Motor neuron (in vitro differentiated cells): ENCODE results near the gene ADGRF4. TPM values are rescaled to one million over a fixed set of nuclear protein-coding genes. Genes with fewer than 3 reads are reported as not detected.
"Not testable (repeated sequence)": the region's sequence is repeated elsewhere in the genome, so short reads cannot be mapped to it uniquely, and the experiment has no call there.

Experiments
- ATAC-seq, 8 experiments: fragments of 200-7000 bp; cut with Tn5 transposase; replicated peaks in 6 of 8; 2 replicates each; pipeline ENCODE4 v1.8.0; 2021; ENCODE audit warnings: mild to moderate bottlenecking in 8 of 8, moderate library complexity in 8 of 8
- H3K27ac ChIP-seq, 2 donors: fragments of 250-450 bp; sonication (Bioruptor Pico); 2 replicates each; pipeline ENCODE4 v1.9.0; 2021; ENCODE audit warnings: antibody characterized with exemption in 2 of 2, mild to moderate bottlenecking in 2 of 2, moderate library complexity in 1 of 2
- H3K4me1 ChIP-seq, 2 donors: fragments of 250-450 bp; sonication (Bioruptor Pico); replicated peaks in 1 of 2; 2 replicates each; pipeline ENCODE4 v1.6.1; 2021; ENCODE audit warnings: antibody characterized with exemption in 2 of 2, mild to moderate bottlenecking in 2 of 2, moderate library complexity in 1 of 2
- H3K4me3 ChIP-seq, 5 donors: fragments of 250-450 bp; sonication (Bioruptor Pico); 2 replicates each; pipeline ENCODE4 v1.9.0; 2021; ENCODE audit warnings: antibody characterized with exemption in 5 of 5, mild to moderate bottlenecking in 5 of 5, moderate library complexity in 4 of 5
- WGBS, 10 experiments: fragments of 450-650 bp; shearing (Covaris generic); methylation state at CpG; one replicate each; pipeline ENCODE4 v1.0.0; 2022; 5-methylcytosine and 5-hydroxymethylcytosine counted together
- in situ Hi-C, 9 experiments: fragments of 400-800 bp; cut with MboI; loops; one replicate each; pipeline ENCODE4 v1.15.0; 2021; ENCODE audit warnings: low sequenced_read_pairs in 9 of 9, low pct_unique_long_range_greater_than_20kb in 2 of 9; ENCODE audit not compliant: unreplicated experiment in 9 of 9
- total RNA-seq, 8 experiments: library from RNA; unstranded; fragments of 300-600 nt; gene quantifications; 2 replicates each; pipeline versions ENCODE4 v1.2.3 to v1.2.4, GENCODE V29; 2022

The ADGRF4 gene
- total RNA-seq, 8 experiments from 2014 or later, result 0.08 to 0.36 (median 0.19) TPM; not detected in 5

DNA sequence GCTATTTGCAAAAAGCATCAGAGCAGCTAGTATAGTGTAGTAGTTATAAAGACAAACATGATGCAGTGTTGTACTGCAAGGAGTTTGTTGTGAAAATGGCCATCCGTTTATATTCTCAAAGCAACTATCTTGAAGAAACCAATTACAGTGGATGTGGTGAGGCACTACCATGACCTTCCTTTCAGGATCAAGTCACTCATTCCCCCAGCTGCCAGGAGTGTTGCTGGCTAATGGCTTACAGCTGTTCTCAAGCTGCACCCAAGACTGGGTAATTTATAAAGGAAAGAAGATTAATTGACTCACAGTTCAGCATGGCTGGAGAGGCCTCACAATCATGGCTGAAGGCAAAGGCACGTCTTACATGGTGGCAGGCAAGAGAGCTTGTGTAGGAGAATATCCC lies 29.0 kb downstream of the ADGRF4 start:
- in situ Hi-C loops, result loop anchor here in 1 of 9 experiments (10.0 kb wide), 1 partner anchor 93 kb away; no protein-coding TSS in a partner anchor
- H3K4me3 ChIP-seq, result no peak overlapping the region
- H3K27ac ChIP-seq, result no peak overlapping the region
- WGBS, 10 experiments, result 0 to 100% (median 24%) methylated on average over 1 to 2 of the region's 2 CpGs; no CpG with 5 or more reads in 2 of the 10 experiments
- no peak for ATAC-seq
- H3K4me1 ChIP-seq, result no peaks in the 10 kb centered on the region

DNA sequence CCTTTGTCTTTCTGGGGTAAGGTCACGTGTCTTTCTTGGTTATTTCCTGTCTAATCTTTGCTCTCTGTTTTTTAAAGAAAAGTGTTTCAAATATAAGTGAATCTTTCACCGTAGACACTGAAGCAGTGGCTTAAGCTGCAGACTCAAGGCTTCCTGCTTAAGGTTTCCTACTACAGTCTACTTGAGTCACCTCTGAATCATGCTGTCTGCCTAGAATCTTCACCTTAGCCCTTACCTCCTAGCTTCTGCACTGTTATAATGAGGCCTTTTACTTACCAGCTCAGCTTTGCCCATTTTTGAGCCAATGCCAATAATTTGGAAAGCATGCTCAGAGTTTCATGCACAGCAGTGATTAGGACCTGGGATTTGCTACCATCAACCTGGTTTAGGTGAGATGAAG lies 30.6 kb downstream of the ADGRF4 start:
- ATAC-seq, result no peak
- H3K27ac ChIP-seq, result no peak overlapping the region
- no peak overlapping the region for H3K4me3 ChIP-seq
- in situ Hi-C loops, result loop anchor here in 1 of 9 experiments (10.0 kb wide), 1 partner anchor 94 kb away; no protein-coding TSS in a partner anchor
- 0 to 75% (median 34%) methylated on average over 1 to 2 of the region's 2 CpGs; no CpG with 5 or more reads in 4 of the 10 experiments for WGBS, 10 experiments
- H3K4me1 ChIP-seq, result no peaks in the 10 kb centered on the region

DNA sequence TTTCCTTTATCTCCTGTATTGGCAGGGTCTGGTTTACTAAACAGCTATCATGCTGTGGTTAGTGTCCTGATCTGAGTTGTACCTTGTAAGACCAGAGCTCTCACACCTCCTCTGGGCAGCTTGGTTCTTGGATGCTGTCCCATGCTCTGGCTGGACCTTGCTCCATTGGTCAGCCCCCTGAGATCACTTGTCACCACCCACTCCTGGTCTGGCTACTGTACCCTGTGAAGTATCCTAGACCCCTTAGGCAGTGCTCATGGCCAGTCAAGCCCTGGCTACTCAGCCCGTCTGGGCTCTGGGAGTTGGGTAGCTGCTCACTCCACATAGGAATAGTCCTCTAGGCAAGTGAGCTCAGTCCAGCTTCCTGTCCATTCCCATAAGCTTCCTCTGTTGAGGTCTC lies 31.1 kb downstream of the ADGRF4 start:
- Histone ChIP-seq H3K4me3 (no peak overlapping the region), H3K27ac (no peak overlapping the region), H3K4me1 (no peaks in the 10 kb centered on the region)
- in situ Hi-C loops, result loop anchor here in 1 of 9 experiments (10.0 kb wide), 1 partner anchor 95 kb away; no protein-coding TSS in a partner anchor
- ATAC-seq, result no peak
- WGBS, 10 experiments, result 33 to 100% (median 92%) methylated on average over 1 of the region's 1 CpG; no CpG with 5 or more reads in 4 of the 10 experiments

DNA sequence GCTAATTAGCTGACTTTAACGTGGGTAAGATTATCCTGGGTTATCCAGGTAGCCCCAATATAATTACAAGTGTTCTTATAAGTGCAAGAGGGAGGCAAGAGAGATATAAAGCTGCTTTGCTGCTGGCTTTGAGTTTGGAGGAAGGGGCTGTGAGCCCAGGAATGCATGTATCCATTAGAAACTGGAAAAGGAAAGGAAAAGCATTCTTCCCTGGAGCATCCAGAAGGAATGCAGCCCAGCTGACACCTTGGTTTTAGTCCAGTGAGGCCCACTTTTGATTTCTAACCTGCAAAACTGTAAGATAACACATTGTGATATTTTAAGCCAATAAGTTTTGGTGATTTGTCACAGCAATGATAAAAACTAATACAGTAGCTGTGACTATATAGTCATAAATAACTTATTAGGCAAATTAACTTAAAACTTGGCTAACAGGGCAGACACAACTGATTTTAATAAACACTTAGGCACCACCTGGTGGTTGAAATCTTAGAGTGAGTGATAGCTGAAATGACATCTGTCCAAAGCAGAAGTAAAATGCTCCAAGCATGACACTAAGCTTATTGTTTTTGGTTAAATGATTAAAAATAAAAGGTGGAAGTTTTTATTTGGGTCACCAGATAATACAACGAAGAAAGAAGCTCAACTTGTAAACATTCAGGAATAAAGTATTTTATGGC lies 35.6 kb downstream of the ADGRF4 start:
- in situ Hi-C loops, result no loop called here
- H3K27ac ChIP-seq, result no peak overlapping the region
- no peak overlapping the region for H3K4me3 ChIP-seq
- ATAC-seq, result peak in 3 of 8 experiments; percentile 15 to 49 (median 35)
- peaks cover 0 to 4% of the 10 kb centered on the region in 2 donors for H3K4me1 ChIP-seq
- 0 to 100% (median 41%) methylated on average over 1 to 2 of the region's 2 CpGs for WGBS, 10 experiments

DNA sequence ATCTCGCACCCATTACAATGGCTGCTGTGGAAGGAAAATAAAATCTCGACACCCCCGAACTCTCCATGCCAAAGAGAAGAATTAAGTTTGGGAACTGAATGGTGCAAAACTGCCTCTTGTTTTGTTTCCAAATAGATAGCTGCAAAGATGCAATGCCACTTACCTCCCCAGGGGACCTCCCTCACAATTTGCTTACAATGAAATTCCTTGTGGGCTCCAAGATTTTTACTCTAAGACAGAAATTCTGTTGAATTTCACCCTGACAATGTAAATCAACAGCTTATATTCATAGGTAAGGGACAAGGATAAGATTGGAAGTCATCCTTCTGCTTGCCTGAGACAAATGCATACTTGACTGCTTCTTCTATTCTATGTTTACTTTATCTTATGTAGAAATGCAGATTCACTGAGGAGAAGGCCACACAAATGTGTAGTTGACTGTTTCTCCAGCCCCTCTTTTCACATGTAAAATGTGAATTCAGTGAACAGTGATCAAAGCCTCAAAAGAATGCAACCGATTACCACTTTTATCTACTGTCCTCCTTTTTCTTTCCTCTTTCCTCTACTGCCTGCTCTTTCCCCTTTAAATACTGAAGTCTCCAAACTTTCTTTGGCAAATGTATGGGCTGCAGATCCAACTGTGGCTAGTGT lies 36.6 kb downstream of the ADGRF4 start:
- in situ Hi-C loops, result no loop called here
- Histone ChIP-seq H3K27ac (no peak overlapping the region), H3K4me1 (peaks cover 0 to 4% of the 10 kb centered on the region in 2 donors), H3K4me3 (no peak overlapping the region)
- ATAC-seq, result peak in 1 of 8 experiments; percentile 21
- WGBS, 10 experiments, result 0 to 33% (median 19%) methylated on average over 1 to 4 of the region's 4 CpGs

DNA sequence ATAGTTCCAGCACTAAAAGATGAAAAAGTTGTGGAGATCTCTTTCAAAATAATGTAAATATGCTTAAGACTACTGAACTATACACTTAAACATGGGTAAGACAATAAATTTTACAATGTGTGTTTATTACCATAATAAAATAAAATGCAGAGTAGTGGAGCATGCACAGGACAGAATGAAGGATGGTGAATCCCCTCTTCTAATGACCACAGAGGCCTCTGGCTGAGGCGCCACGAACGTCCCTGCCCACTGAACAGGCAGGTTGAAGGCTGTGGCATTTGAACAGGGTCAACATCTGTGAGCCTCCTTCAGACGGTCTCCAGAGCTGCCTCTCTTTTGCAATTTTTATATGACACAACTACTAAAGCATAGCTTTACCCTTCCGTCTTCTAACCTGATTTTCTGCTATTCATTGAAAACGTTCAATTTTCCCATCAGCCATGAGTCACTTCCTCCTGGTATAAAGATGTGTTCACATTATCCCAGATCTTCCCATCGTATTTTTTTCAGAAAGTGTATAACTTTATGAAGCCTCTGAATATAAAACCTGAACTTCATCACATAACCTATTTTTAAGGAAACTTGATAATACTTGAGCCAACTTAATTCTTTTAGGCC lies 37.8 kb downstream of the ADGRF4 start:
- in situ Hi-C loops, result no loop called here
- 35 to 81% (median 57%) methylated on average over 3 to 7 of the region's 7 CpGs for WGBS, 10 experiments

DNA sequence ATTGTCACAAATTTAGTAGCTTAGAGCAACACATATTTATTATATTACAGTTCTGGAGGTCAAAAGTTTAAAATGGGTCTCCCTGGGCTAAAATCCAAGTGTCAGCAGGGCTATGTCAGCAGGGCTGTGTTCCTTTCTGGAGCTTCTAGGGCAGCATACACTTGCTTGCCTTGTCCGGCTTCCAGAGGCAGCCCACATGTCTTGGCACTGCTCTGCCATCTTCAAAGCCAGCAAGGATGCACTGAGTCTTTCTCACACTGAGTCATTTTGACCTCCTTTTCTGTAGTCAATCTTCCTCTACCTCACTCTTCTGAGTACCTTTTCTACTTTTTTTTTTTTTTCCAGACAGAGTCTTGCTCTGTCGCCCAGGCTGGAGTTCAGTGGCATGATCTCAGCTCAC lies 39.0 kb downstream of the ADGRF4 start:
- H3K4me3 ChIP-seq, result no peak overlapping the region
- WGBS, 10 experiments, result 0 to 94% (median 79%) methylated on average over 1 to 2 of the region's 2 CpGs; no CpG with 5 or more reads in 4 of the 10 experiments
- peak in 3 of 8 experiments; percentile 13 to 34 (median 15) for ATAC-seq
- no peak overlapping the region for H3K27ac ChIP-seq
- in situ Hi-C loops, result no loop called here
- H3K4me1 ChIP-seq, result peaks cover 0 to 4% of the 10 kb centered on the region in 2 donors

More for the DNA sequence above, 37.8 kb downstream of the ADGRF4 start:
- H3K4me3 ChIP-seq, result no peak overlapping the region
- H3K4me1 ChIP-seq, result peaks cover 0 to 4% of the 10 kb centered on the region in 2 donors
- ATAC-seq, result no peak
- H3K27ac ChIP-seq, result no peak overlapping the region

DNA sequence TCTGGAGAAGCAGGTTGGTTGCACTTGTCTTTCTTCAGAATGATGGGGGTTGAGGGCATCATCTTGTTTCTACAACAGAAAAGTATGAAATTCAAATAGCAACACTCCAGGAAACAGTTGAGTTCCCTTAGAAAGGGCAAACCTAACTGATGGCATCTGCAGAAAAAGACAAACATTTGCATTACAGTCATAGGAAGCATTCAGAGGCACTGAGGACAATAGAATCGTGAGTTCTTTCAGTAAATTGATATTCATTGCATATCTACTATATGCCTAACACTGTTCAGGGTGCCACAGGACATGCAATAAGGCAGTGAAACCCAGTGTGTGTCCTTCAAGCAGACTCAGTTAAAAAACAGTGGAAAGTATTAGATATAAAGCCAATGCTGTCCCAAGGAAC lies 42.3 kb downstream of the ADGRF4 start:
- 50 to 63% (median 56%) methylated on average over 1 of the region's 1 CpG; no CpG with 5 or more reads in 7 of the 10 experiments for WGBS, 10 experiments
- Histone ChIP-seq H3K4me3 (no peak overlapping the region), H3K4me1 (no peaks in the 10 kb centered on the region), H3K27ac (no peak overlapping the region)
- in situ Hi-C loops, result no loop called here
- no peak for ATAC-seq

DNA sequence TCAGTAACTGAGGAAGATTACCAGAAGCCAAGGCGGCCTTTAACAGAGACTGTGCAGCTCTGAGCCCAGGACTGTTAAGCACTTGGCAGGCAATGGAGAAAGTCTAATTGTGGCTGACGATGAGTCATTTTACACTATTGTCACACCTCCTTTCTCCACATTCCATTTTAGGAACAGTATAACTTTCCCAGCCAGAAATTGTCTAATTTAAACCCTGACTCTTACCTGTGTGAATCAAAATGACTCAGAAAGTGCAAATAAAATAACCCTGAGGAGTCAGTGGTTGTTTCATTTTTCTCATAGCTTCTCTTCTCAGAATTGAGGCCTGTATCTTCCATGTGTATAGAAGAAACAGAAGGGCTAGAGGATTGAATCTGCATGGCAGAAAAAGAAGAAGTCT lies 43.4 kb downstream of the ADGRF4 start:
- WGBS, 10 experiments, result 25 to 100% (median 75%) methylated on average over 1 to 2 of the region's 2 CpGs; no CpG with 5 or more reads in 3 of the 10 experiments

DNA sequence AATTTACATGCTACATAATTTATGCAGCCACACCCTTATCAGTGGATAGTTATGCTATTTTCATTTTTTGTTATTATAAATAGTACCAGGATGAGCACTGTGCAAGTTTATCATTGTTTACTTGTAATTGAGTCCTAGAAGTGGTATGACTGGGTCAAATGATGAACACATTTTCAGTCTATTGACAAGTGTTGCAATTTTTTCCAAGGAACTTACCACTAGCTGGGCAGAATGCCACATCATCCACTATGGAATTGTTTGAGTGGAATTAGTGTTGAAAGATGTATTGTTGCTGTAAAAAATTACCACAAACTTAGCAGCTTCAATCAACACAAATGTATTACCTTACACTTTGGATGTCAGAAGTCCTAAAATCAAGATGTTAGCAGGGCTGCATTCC lies 45.4 kb downstream of the ADGRF4 start:
- H3K4me3 ChIP-seq, result no peak overlapping the region
- no peak overlapping the region for H3K27ac ChIP-seq
- H3K4me1 ChIP-seq, result no peaks in the 10 kb centered on the region
- ATAC-seq, result peak in 2 of 8 experiments; percentile 23 to 29
- in situ Hi-C loops, result no loop called here

More for the DNA sequence above, 43.4 kb downstream of the ADGRF4 start:
- in situ Hi-C loops, result no loop called here
- ATAC-seq, result peak in 4 of 8 experiments; percentile 39 to 89 (median 64)
- Histone ChIP-seq H3K4me3 (no peak overlapping the region), H3K4me1 (no peaks in the 10 kb centered on the region), H3K27ac (no peak overlapping the region)

DNA sequence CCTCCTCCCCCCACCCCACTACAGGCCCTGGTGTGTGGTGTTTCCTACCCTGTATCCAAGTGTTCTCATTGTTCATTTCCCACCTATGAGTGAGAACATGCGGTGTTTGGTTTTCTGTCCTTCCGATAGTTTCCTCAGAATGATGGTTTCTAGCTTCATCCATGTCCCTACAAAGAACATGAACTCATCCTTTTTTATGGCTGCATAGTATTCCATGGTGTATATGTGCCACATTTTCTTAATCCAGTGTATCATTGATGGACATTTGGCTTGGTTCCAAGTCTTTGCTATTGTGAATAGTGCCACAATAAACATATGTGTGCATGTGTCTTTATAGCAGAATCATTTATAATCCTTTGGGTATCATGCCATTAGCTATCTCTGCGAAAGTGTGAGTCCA lies 46.9 kb downstream of the ADGRF4 start:
- in situ Hi-C loops, H3K4me3 ChIP-seq: not testable (repeated sequence)
- WGBS, 10 experiments, result 25 to 100% (median 90%) methylated on average over 1 to 2 of the region's 3 CpGs; no CpG with 5 or more reads in 3 of the 10 experiments

DNA sequence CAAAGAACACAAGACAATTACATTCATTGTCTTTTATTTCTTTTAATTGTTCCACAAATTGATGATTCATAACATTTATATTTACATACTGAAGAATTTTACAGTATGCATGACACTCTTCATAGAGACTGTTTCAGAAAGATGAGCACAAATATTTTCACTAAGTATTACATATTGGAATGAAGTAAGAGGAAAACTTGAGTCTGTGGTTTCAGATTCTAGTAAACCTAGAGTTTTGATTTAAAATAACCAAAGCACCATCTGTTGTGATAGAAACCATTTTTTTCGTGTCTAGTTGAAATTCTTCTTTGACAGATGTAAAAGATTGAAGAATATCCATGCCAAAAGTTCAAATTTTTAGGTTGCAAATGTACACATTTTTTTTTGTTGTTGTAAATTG lies 51.4 kb downstream of the ADGRF4 start:
- no peak overlapping the region for H3K4me3 ChIP-seq
- WGBS, 10 experiments, result 0 to 70% (median 48%) methylated on average over 1 of the region's 1 CpG; no CpG with 5 or more reads in 2 of the 10 experiments
- no peak for ATAC-seq
- no peaks in the 10 kb centered on the region for H3K4me1 ChIP-seq
- in situ Hi-C loops, result loop anchor here in 2 of 9 experiments (25.0 kb wide), 2 partner anchors 87 to 337 kb away; no protein-coding TSS in a partner anchor
- H3K27ac ChIP-seq, result no peak overlapping the region

More for the DNA sequence above, 46.9 kb downstream of the ADGRF4 start:
- H3K4me1 ChIP-seq, H3K27ac ChIP-seq, ATAC-seq: not testable (repeated sequence)

DNA sequence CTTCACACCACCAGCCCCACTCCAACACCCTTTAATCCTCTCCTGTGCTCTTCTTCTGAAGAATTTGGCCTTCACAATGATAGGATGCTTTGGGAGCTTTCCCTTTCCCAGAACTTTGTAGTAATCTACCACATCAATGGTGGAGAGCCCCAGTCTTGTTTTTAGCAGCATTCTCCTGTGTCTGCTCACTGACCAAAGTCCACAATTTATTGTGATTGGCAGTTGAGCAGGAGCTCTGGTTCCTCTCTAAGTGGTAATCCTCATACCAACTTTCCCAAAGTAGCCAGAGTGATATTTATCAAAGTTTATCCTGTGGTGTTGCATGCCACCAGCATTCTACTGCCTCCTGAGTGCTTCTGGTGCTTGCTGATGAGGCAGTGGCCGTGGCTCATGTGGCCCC lies 54.4 kb downstream of the ADGRF4 start:
- in situ Hi-C loops, result loop anchor here in 2 of 9 experiments (25.0 kb wide), 2 partner anchors 90 to 340 kb away; no protein-coding TSS in a partner anchor
- 17 to 80% (median 55%) methylated on average over 1 of the region's 1 CpG; no CpG with 5 or more reads in 6 of the 10 experiments for WGBS, 10 experiments
- Histone ChIP-seq H3K4me3 (no peak overlapping the region), H3K27ac (no peak overlapping the region), H3K4me1 (no peaks in the 10 kb centered on the region)
- no peak for ATAC-seq
